MCF 10A (cell line): ENCODE results near the gene ERGIC1. TPM values are rescaled to one million over a fixed set of nuclear protein-coding genes. Genes with fewer than 3 reads are reported as not detected.
A peak's percentile ranks its signal among the peaks of the same experiment; 100 is the strongest.
"Not testable (repeated sequence)": the region's sequence is repeated elsewhere in the genome, so short reads cannot be mapped to it uniquely, and the experiment has no call there.

ENCODE experiments used
- BruUV-seq: library from RNA; stranded (reverse); fragments of 400-500 nt; replicated peaks from 2 replicates; lab custom pipeline; 2021; lab: Mats Ljungman, UMichigan
- CTCF ChIA-PET: fragments of 300-600 bp; sonication (Branson Sonifier 250); formaldehyde crosslinking; extraction: SDS; loops from one replicate; lab custom pipeline; 2021; ENCODE audit warnings: antibody characterized with exemption, inconsistent platforms; lab: Yijun Ruan, JAX
- POLR2A ChIA-PET: fragments of 300-600, 350-650 bp; sonication (Branson Sonifier 250); formaldehyde crosslinking; extraction: SDS; loops from one replicate; lab custom pipeline; 2020; ENCODE audit warnings: antibody characterized with exemption, inconsistent platforms; lab: Yijun Ruan, JAX
- DNase-seq: peaks from one replicate; pipeline ENCODE4 v3.0.0-alpha.2; 2018; ENCODE audit not compliant: unreplicated experiment
- H3K27ac Mint-ChIP-seq: one replicate; pipeline ENCODE4 v1.8.0; 2022; ENCODE audit warnings: mild to moderate bottlenecking, low read depth, mixed read lengths; ENCODE audit not compliant: unreplicated experiment
- H3K27me3 Mint-ChIP-seq: one replicate; pipeline ENCODE4 v1.8.0; 2022; ENCODE audit warnings: mixed read lengths; ENCODE audit not compliant: insufficient read depth, unreplicated experiment
- H3K36me3 Mint-ChIP-seq: one replicate; pipeline ENCODE4 v1.8.0; 2022; ENCODE audit warnings: mild to moderate bottlenecking, moderate library complexity, mixed read lengths; ENCODE audit not compliant: insufficient read depth, unreplicated experiment
- H3K4me1 Mint-ChIP-seq: one replicate; pipeline ENCODE4 v1.8.0; 2022; ENCODE audit warnings: mixed read lengths; ENCODE audit not compliant: insufficient read depth, unreplicated experiment
- H3K4me3 Mint-ChIP-seq: one replicate; pipeline ENCODE4 v1.8.0; 2022; ENCODE audit warnings: mild to moderate bottlenecking, moderate library complexity, mixed read lengths; ENCODE audit not compliant: unreplicated experiment
- H3K9me3 Mint-ChIP-seq: one replicate; pipeline ENCODE4 v1.8.0; 2022; ENCODE audit warnings: mixed read lengths; ENCODE audit not compliant: unreplicated experiment
- CTCF ChIP-seq: fragments of 200-600 bp; IDR thresholded peaks from one replicate; pipeline ENCODE4 v1.8.0; 2022; ENCODE audit warnings: antibody characterized with exemption, mild to moderate bottlenecking; ENCODE audit not compliant: unreplicated experiment
- intact Hi-C: fragments of 100-400 bp; cut with micrococcal nuclease; formaldehyde crosslinking; loops from 2 replicates; pipeline ENCODE4 v1.14.1; 2022
- total RNA-seq: library from RNA; stranded (reverse); gene quantifications from 2 replicates; pipeline ENCODE4 v1.2.3, GENCODE V29; 2022

The ERGIC1 gene
- total RNA-seq, 1 experiment from 2014 or later = 257 TPM

DNA sequence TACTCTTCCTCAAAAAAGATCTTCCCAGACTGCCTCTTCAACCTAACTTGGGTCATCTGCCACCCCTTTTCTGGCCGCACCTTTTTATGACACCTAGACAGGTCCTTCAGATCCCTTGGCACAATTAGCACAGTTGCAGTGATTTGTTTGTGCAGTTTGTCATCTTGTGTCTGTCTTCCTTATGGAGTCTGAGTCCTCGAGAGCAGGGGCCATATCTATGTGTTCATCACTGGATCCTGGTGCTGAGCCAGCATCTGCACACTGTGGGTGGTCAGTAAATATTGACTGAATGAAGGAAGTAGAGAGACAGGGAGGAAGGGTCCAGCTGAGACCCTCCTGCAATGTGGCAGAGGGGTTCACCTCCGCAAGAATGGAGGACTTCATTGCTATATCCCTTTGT, 14.4 kb downstream of the ERGIC1 start:
- H3K27ac Mint-ChIP-seq = peak overlapping the region; percentile 49
- no peaks in the 10 kb centered on the region for H3K27me3 Mint-ChIP-seq

DNA sequence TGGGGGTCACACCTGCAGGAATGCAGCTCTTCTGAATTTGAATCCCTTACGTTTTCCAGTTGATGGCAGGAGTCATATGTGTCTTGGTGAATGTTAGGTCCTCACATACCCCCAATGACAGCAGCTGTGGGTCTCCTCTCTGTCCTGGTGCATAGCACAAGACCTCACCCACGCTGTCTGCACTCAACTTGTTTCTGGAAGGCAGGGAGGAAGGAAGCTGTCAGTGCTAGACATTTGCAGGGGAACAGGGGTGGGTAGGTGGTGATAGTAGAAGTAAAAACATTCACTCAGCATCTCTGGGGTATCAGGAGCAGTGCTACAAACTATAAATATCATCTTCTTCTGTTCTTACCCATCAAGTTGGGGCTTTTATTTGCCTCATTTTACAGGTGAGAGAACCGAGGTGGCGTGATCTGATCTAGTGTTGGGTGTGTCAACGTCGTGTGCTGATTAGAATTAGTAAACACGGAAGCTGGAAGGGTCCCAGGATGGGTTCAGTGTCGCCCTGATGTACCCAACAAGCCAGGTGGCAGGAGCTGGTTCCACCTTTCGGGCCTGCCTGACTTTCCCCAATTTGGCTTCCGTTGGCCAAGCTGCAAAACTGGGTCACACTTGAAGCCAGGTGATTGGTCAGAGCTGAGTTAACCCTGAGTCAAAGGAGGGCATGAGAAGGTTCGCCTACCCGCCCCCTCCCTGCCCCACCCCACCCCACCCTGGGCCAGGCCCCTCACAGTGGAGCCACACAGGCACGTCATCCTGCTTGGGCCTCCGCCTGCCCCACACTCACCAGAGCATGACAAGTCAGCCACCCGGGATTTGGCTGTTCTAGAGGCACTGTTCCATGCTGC, 15.8 kb downstream of the ERGIC1 start:
- intact Hi-C loops = loop anchor here (5.0 kb wide), 1 partner anchor 52 kb away; no protein-coding TSS in a partner anchor
- CTCF ChIA-PET = interaction anchor here (0.6 to 2.0 kb wide), 6 partner anchors 10 to 321 kb away, joined by 3 to 10 read pairs (median 3); no protein-coding TSS in a partner anchor
- H3K27ac Mint-ChIP-seq = peak overlapping the region; percentile 49

More for the DNA sequence above, 14.4 kb downstream of the ERGIC1 start:
- intact Hi-C loops = no loop called here
- H3K36me3 Mint-ChIP-seq = peaks cover 33% of the 10 kb centered on the region
- H3K9me3 Mint-ChIP-seq = no peaks in the 10 kb centered on the region
- ChIA-PET CTCF (interaction anchor here (0.6 to 2.0 kb wide), 9 partner anchors 8 to 769 kb away, joined by 3 to 10 read pairs (median 3); no protein-coding TSS in a partner anchor), POLR2A (interaction anchor here (0.6 to 19.9 kb wide), 9 partner anchors 8 to 479 kb away, joined by 3 to 431 read pairs (median 12); partner anchors contain the start of genes DUSP1, ERGIC1 and STC2)
- no peak for TF ChIP-seq CTCF
- no peak overlapping the region for H3K4me3 Mint-ChIP-seq
- peaks cover 68% of the 10 kb centered on the region for H3K4me1 Mint-ChIP-seq
- no TSS peak for BruUV-seq
- no peak for DNase-seq

DNA sequence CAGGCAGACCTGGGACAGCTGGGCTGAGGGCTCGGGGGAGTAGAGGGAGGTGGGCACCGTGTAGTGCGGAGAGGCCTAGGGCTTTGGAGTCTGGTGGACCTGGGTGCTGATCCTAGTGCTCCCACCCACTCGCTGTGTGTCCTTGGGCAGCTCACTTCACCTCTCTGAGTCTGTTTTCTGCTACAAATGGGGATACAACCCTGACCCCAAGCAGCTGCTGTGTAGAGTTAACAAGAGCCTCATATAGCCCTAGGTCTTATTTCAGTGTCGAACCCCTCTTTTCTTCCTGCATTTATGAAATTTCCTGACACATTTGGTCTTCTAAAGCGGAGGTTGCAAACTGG, 16.4 kb downstream of the ERGIC1 start:
- ChIA-PET POLR2A (interaction anchor here (0.6 to 19.9 kb wide), 9 partner anchors 10 to 79 kb away, joined by 3 to 431 read pairs (median 12); partner anchors contain the start of genes DUSP1 and ERGIC1), CTCF (interaction anchor here (1.0 to 1.6 kb wide), 2 partner anchors 9 to 82 kb away, joined by 3 read pairs; no protein-coding TSS in a partner anchor)
- intact Hi-C loops = loop anchor here (5.0 kb wide), 1 partner anchor 52 kb away; no protein-coding TSS in a partner anchor
- no peak for DNase-seq
- no peak for TF ChIP-seq CTCF
- BruUV-seq = TSS peak; percentile 52
- Mint-ChIP-seq H3K27ac (peak overlapping the region; percentile 49), H3K4me3 (no peak overlapping the region), H3K4me1 (peaks cover 84% of the 10 kb centered on the region), H3K27me3 (no peaks in the 10 kb centered on the region), H3K36me3 (peaks cover 35% of the 10 kb centered on the region), H3K9me3 (no peaks in the 10 kb centered on the region)

More for the DNA sequence above, 15.8 kb downstream of the ERGIC1 start:
- Mint-ChIP-seq H3K27me3 (no peaks in the 10 kb centered on the region), H3K4me3 (no peak overlapping the region), H3K4me1 (peaks cover 78% of the 10 kb centered on the region), H3K9me3 (no peaks in the 10 kb centered on the region), H3K36me3 (peaks cover 31% of the 10 kb centered on the region)
- POLR2A ChIA-PET = interaction anchor here (0.6 to 19.9 kb wide), 12 partner anchors 10 to 117 kb away, joined by 3 to 431 read pairs (median 7); partner anchors contain the start of genes DUSP1 and ERGIC1
- TF ChIP-seq CTCF = no peak
- BruUV-seq = TSS peak; percentile 72
- DNase-seq = peak; percentile 68

GRCh38 chr5:172851254-172851653, 17.2 kb downstream of the ERGIC1 start:
- POLR2A ChIA-PET = interaction anchor here (0.6 to 19.9 kb wide), 7 partner anchors 9 to 846 kb away, joined by 3 to 431 read pairs (median 5); partner anchors contain the start of gene DUSP1
- H3K9me3 Mint-ChIP-seq, BruUV-seq, H3K27ac Mint-ChIP-seq, H3K27me3 Mint-ChIP-seq, DNase-seq, H3K4me3 Mint-ChIP-seq: not testable (repeated sequence)
- H3K36me3 Mint-ChIP-seq = peaks cover 44% of the 10 kb centered on the region
- CTCF ChIA-PET = interaction anchor here (0.6 to 1.6 kb wide), 3 partner anchors 9 to 134 kb away, joined by 3 read pairs; no protein-coding TSS in a partner anchor
- peaks cover 86% of the 10 kb centered on the region for H3K4me1 Mint-ChIP-seq
- intact Hi-C loops = loop anchor here (5.0 kb wide), 1 partner anchor 51 kb away; no protein-coding TSS in a partner anchor
